Stimulated activated CD8-positive, alpha-beta memory T cell treated with anti-CD3 and anti-CD28 coated beads, Interleukin-12 subunit alpha, Interleukin-12 subunit beta, amount 100 ng/mL, for 24 hours (primary cell): Measurements from ENCODE around the gene SPRR2F.
"Not testable (repeated sequence)": the region's sequence is repeated elsewhere in the genome, so short reads cannot be mapped to it uniquely, and the experiment has no call there.

Experiments used
- DNase-seq: peaks from one replicate; pipeline ENCODE4 v3.0.0-alpha.2; 2020; ENCODE audit errors: extremely low read depth

Gene SPRR2F

DNA sequence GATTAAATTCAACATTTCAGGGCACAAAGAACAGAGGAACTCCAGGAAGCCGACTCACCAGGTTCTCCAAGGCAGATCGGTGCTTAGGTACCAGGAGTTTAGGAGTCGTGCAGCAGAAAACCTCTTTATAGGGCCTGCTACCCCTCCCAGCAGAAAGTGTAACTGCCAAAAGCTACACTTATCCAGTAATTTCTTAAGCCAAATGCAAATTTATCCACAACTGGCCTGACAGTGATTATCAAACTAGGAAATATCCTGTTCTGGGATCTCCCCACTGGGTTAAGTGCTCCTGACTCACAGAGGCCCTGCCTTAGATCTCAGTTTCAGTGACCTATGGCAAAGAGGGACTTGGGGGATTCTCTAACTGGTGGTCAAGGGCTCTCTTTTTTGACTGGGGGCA lies at the start of gene SPRR2F:
Gene SPRR2F (minus strand): TSS at position 101 of the 400 bp plus-strand sequence. CDS start 783 bp downstream, outside the sequence.
- no peak for DNase-seq

DNA sequence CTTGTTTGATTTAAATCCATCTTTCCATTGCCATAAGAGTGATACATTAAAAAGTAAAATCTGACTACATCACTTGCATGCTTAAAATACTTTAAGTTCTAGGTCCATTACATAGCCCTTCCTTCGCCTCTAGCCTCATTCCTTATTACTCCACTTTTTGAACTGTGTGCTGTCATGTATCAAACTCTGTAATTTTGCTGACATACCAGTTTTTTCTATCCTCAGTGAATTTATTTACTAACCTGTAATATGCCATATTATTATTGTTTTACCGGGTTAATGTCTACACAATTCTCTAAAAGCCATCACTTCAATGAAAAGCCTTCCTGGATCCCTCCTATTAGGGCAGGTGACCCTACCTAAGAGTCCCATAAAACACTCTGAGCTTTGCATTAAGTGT lies 42.2 kb upstream of the SPRR2F start:
- no peak for DNase-seq

DNA sequence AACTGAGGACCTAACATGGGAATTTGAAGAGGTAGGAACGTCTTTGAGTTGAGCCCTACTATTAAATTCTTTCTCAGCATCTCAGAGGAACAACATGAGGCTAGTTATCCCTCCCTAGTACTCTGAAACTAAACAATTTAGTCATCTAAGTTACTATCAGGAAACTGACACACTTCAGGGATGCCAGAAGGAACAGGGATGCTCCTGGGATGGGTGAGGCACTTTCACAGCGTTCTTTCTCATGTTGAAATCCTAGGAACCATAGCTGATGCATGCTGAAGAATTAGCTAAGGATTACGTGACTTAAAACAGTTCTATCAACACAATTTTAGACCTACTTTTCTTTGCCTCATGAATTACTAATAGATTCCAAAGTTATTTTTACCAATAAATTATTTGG lies 39.2 kb upstream of the SPRR2F start:
- no peak for DNase-seq

GRCh38 chr1:153150846-153151245 lies 37.5 kb upstream of the SPRR2F start, which contains the start of gene SPRR2G:
SPRR2G (minus strand) TSS chr1:153150890; CDS start chr1:153150110, 780 bp downstream.
- no peak for DNase-seq

- no peak for DNase-seq
Observed at GRCh38 chr1:153141377-153141776, 28.1 kb upstream of the SPRR2F start.

DNA sequence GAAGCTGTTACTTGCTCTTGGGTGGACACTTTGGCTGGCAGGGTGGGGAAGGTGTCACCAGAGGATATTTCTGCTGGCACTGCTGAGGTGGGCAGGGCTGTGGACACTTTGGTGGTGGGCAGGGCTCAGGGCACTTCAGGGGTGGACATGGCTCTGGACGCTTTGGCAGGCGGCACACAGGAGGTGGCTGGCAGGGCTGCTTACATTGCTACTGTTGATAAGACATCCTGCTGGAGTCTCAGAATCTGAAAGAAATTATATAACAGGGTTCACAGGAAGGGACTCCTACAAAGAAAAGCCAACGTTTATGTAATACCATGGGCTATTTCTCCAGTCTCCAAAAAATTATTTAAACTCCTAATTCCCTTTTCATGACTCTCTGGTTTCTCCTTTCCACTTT lies 27.2 kb upstream of the SPRR2F start:
- DNase-seq = no peak

DNA sequence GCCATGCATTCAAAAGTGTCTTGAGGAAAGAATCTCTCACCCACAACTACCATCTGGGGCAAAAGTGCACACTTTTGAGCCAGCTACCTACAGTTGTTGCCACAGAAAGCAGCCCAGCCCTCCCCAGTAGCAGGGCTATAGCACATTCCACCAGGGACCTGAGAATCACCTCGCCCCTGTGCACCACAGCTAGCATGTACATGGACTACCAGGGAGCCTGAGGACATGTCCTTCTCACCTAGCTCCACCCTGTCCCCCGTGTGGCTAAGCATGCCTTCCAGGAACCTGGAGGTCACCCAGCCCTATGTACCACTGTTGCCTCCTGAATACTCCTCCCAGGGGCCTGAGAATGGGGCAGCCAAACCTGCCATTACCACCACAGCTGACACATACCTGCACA lies 20.4 kb upstream of the SPRR2F start:
- no peak for DNase-seq

- no peak for DNase-seq
Observed at GRCh38 chr1:153133267-153133666, 20.0 kb upstream of the SPRR2F start.

DNA sequence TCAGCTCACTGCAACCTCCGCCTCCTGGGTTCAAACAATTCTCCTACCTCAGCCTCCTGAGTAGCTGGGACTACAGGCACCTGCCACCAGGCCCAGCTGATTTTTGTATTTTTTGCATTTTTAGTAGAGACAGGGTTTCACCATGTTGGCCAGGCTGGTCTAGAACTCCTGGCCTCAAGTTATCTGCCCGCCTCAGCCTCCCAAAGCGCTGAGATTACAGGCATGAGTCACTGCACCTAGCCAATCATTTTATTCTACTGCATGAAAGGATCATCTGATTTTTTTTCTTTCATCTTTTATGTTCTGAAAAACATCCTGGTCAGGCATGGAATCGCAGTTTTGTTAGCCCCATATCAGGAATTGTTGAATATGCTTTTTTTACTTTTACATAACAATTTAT lies 15.4 kb upstream of the SPRR2F start:
- not testable (repeated sequence) for DNase-seq

GRCh38 chr1:153127296-153127695 lies 14.0 kb upstream of the SPRR2F start:
- DNase-seq = no peak

DNA sequence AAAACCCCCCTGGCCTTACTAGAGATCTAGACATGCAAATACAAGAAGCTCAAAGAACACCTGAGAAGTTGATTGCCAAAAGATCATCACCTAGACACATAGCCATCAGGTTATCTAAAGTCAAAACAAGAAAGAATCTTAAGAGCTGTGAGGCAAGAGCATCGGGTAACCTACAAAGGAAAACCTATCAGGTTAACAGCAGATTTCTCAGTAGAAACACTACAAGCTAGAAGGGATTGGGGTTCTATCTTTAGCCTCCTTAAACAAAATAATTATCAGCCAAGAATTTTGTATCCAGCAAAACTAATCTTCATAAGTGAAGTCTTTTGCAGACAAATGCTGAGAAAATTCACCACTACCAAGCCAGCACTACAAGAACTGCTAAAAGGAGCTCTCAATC lies 12.2 kb upstream of the SPRR2F start:
- no peak for DNase-seq

- not testable (repeated sequence) for DNase-seq
Observed at GRCh38 chr1:153123793-153124192, 10.5 kb upstream of the SPRR2F start.

DNA sequence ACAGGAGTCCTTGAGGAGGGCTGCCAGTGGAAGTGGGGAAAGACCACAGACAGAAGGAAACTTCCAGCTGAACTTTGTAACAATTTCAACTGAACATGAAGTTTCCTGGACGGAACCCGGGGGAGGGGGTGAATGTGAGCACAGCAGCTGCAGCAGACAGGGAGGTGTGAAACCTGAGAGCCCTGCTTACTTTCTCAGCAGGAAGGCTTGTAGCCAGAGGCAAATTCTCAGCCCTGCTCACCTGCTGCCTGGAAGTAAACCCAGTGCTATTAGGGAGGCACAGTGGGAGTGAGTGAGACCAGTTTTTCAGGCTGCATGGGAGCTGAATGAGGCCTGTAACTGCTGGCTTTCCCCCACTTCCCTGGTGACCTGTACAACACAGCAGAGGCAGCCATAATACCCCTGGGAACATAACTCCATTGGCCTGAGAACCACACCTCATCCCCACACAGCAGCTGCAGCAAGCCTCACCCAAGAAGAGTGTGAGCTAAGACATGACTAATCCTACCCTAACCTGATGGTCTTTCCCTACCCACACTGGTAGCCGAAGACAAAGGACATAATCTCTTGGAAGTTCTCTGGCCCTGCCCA lies 9.6 kb upstream of the SPRR2F start:
- no peak for DNase-seq

- DNase-seq = no peak
Observed at GRCh38 chr1:153120945-153121344, 7.6 kb upstream of the SPRR2F start.

DNA sequence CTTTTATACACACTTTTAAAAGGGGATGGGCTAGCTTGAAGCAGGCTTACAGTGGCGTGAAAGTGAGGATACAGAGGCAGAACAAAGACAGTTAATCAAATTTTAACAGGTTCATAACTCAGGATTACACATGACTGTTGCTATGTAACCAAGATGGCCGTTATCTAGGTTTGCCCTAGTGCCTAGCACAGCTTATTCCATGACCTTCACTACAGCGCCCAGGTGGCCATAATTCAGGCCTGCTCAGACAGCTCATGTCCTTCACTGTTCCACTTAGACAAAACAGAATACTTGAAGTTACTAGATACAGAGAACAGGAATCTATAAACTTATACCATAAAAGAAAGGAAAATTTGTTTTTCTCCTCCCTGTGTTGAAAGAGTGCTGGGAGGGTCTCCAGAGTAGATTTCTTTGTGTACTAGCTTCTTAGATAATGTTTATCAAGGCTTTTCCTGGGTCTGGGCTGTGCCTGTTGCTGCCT lies 6.2 kb upstream of the SPRR2F start:
- DNase-seq = no peak

- DNase-seq = not testable (repeated sequence)
Observed at GRCh38 chr1:153115264-153115663, 1.9 kb upstream of the SPRR2F start.

DNA sequence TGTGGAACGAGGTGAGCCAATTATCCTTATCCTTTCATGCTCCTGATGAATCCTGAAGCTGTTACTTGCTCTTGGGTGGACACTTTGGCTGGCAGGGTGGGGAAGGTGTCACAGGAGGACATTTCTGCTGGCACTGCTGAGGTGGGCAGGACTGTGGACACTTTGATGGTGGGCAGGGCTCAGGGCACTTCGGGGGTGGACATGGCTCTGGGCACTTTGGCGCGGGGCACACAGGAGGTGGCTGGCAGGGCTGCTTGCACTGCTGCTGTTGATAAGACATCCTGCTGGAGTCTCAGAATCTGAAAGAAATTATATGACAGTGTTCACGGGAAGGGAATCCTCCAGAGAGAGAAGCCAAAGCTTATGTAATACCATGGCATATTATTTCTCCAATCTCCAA lies 862 bp downstream of the SPRR2F start:
- DNase-seq = not testable (repeated sequence)

GRCh38 chr1:153100245-153100644 lies 13.1 kb downstream of the SPRR2F start:
- no peak for DNase-seq

GRCh38 chr1:153099461-153100045 lies 13.8 kb downstream of the SPRR2F start:
- no peak for DNase-seq

GRCh38 chr1:153095764-153096163 lies 17.6 kb downstream of the SPRR2F start:
- DNase-seq = no peak

GRCh38 chr1:153094426-153094825 lies 18.9 kb downstream of the SPRR2F start, which contains the start of gene SPRR2E:
SPRR2E (minus strand) TSS chr1:153094526; CDS start chr1:153093751, 775 bp downstream.
- DNase-seq = no peak

DNA sequence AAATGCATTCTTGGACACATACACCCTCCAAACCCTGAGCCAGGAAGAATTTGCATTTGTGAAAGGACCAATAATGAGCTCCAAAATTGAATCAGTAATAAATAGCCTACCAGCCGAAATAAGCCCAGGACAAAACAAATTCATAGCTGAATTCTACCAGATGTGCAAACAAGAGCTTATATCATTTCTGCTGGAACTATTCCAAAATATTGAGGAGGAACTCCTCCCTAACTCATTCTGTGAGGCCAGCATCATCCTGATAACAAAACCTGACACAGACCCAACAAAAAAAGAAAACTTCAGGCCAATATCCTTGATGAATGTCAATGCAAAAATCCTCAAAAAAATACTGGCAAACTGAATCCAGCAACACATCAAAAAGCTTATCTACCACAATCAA lies 25.7 kb downstream of the SPRR2F start:
- no peak for DNase-seq

GRCh38 chr1:153081736-153082135 lies 31.6 kb downstream of the SPRR2F start:
- DNase-seq = no peak
